Activated T-helper 1 cell treated with anti-CD3 and anti-CD28 coated beads, Interleukin-12 subunit alpha, Interleukin-12 subunit beta, Interleukin-2, Interleukin-4 antibody, amounts not matched to agents 30 ng/mL and 10 ng/mL and 1 ng/mL, durations not matched to agents 14 hours and 24 hours and 36 hours (primary cell): ENCODE results near the gene NPBWR2. TPM values are rescaled to one million over a fixed set of nuclear protein-coding genes. Genes with fewer than 3 reads are reported as not detected.
"Not testable (repeated sequence)": the region's sequence is repeated elsewhere in the genome, so short reads cannot be mapped to it uniquely, and the experiment has no call there.

Experiments
- DNase-seq: peaks from one replicate; pipeline ENCODE4 v3.0.0; 2021; ENCODE audit warnings: low spot score
- H3K27ac Mint-ChIP-seq: one replicate; pipeline ENCODE4 v1.8.0; 2021; ENCODE audit warnings: mild to moderate bottlenecking, mixed read lengths
- H3K27me3 Mint-ChIP-seq: one replicate; pipeline ENCODE4 v1.8.0; 2022; ENCODE audit warnings: mild to moderate bottlenecking, moderate library complexity, mixed read lengths; ENCODE audit not compliant: insufficient read depth
- H3K36me3 Mint-ChIP-seq: one replicate; pipeline ENCODE4 v1.8.0; 2021; ENCODE audit warnings: low read depth, mixed read lengths
- H3K4me1 Mint-ChIP-seq: one replicate; pipeline ENCODE4 v1.8.0; 2021; ENCODE audit warnings: low read depth, mixed read lengths
- H3K4me3 Mint-ChIP-seq: one replicate; pipeline ENCODE4 v1.8.0; 2021; ENCODE audit warnings: mild to moderate bottlenecking, moderate library complexity, mixed read lengths
- H3K9me3 Mint-ChIP-seq: one replicate; pipeline ENCODE4 v1.8.0; 2021; ENCODE audit warnings: mixed read lengths
- intact Hi-C: fragments of 100-400 bp; cut with micrococcal nuclease; formaldehyde crosslinking; loops from one replicate; pipeline ENCODE4 v1.15.1; 2024
- total RNA-seq: library from RNA; stranded (reverse); gene quantifications from 2 replicates; pipeline ENCODE4 v1.2.3, GENCODE V29; 2022

The NPBWR2 gene
- total RNA-seq, 1 donor from 2014 or later: not detected

DNA sequence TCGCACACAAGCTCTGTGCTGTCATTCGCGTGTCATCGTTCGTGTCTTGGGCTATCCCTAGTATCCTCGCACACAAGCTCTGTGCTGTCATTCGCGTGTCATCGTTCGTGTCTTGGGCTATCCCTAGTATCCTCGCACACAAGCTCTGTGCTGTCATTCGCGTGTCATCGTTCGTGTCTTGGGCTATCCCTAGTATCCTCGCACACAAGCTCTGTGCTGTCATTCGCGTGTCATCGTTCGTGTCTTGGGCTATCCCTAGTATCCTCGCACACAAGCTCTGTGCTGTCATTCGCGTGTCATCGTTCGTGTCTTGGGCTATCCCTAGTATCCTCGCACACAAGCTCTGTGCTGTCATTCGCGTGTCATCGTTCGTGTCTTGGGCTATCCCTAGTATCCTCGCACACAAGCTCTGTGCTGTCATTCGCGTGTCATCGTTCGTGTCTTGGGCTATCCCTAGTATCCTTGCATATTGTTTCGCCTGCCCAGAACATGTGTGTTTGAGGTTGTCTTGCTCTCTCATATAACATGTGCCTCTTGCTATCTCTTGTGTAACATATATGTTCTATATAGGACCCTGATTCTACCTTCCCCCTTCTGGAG is 20.0 kb downstream of the NPBWR2 start:
- H3K4me1 Mint-ChIP-seq, H3K4me3 Mint-ChIP-seq, intact Hi-C loops, H3K27ac Mint-ChIP-seq, H3K36me3 Mint-ChIP-seq, H3K9me3 Mint-ChIP-seq, DNase-seq: not testable (repeated sequence)
- H3K27me3 Mint-ChIP-seq: peaks cover 29% of the 10 kb centered on the region

DNA sequence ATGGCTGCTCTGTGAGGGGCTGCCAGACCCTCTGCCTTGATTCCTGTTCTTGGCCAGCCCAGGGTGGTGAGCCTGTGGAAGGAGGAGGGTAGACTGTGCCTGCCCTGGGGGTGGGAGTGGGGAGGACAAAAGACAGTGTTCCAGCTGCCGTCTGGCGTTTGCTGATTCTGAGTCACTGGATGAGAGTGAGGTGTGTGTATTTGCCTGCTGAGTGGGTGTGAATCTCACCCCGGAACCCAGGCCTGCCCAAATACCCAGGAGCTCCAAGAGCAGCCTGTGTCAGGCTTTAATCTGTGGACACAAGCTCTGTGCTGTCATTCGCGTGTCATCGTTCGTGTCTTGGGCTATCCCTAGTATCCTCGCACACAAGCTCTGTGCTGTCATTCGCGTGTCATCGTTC is 20.6 kb downstream of the NPBWR2 start:
- intact Hi-C loops: no loop called here
- H3K27ac Mint-ChIP-seq: no peak overlapping the region
- H3K27me3 Mint-ChIP-seq: peaks cover 29% of the 10 kb centered on the region
- H3K36me3 Mint-ChIP-seq: no peaks in the 10 kb centered on the region
- H3K4me3 Mint-ChIP-seq: no peak overlapping the region
- H3K4me1 Mint-ChIP-seq: peaks cover 12% of the 10 kb centered on the region
- H3K9me3 Mint-ChIP-seq: peaks cover 3% of the 10 kb centered on the region
- no peak for DNase-seq

DNA sequence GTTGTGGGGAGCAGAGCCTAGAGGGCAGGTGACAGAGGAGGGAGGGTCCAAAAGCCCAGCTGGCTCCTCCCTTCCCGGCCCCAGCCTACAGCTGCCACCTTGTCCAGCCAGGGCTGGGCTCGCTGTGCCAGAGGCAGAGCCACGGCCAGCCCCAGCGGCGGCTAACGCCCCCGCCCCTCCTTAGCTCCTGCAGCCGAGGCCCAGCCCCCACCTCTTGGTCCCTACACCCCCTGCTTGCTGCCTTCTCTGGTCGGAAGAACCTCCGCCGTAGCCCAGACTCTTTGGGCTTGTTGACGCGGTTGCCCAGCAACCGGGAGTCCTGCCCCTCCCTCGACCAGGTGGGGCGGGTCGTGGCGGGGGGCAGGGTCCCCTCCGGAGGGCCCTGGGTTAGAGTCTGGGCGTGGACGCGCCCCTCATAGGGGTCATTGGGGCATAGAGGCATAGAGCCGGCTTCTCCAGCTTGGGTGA is 22.6 kb downstream of the NPBWR2 start:
- H3K4me3 Mint-ChIP-seq: peak overlapping the region; percentile 81
- H3K27ac Mint-ChIP-seq: peak overlapping the region; percentile 67
- peaks cover 29% of the 10 kb centered on the region for H3K27me3 Mint-ChIP-seq
- DNase-seq: no peak
- H3K9me3 Mint-ChIP-seq: peaks cover 3% of the 10 kb centered on the region
- H3K36me3 Mint-ChIP-seq: no peaks in the 10 kb centered on the region
- H3K4me1 Mint-ChIP-seq: peaks cover 15% of the 10 kb centered on the region
- intact Hi-C loops: no loop called here

DNA sequence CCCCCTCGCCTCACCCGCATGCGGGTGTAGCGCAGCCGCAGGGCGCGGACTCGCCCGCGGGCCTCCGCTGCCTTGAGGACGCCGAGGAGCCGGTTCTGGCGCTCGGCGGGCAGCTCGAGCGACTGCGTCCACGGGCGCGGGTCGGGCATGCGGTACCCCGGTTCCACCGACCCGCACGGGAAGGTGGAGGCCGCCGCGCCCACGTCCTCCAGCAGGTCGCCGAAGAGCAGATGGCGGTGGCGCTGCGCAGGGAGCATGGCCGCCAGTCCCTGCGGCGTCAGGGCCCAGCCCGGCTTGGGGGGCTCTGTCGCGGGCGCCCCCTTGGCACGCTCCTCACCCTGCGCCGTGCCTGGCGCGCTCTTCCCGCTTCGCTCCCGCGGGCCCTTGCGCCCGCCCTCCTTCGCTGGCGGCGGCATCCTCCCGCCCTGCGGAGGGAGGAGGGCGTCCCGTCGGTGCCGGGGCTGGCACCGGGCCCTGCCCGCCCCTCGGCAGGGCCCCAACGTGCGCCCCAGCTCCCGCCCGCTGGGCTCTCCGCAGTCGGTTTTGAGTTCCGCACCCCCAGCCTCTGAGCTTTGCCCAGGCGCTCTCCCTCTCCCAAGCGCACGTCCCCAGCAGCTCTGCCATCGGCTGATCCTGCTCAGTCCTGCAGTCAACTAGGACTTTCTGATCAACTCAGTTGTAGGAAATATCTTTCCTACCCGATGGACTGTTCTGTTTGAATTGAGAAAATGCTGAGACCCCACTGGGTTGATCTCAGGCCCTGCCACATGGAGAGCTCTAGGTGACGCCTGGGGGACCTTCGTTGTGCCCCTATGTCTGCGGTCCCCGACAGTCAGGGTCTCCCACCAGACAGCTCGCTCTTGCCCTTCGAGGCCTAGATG is 23.3 kb downstream of the NPBWR2 start, which contains the start of gene LKAAEAR1:
Gene LKAAEAR1 (minus strand): TSS at position 595 of the 881 bp plus-strand sequence. CDS start 179 bp downstream, at position 416.
- peaks cover 17% of the 10 kb centered on the region for H3K4me1 Mint-ChIP-seq
- peak within 1 kb of the TSS; percentile 67 for H3K27ac Mint-ChIP-seq
- intact Hi-C loops: loop anchor here (1.0 kb wide), 1 partner anchor 36 kb away; no protein-coding TSS in a partner anchor
- H3K36me3 Mint-ChIP-seq: no peaks in the 10 kb centered on the region
- peaks cover 29% of the 10 kb centered on the region for H3K27me3 Mint-ChIP-seq
- DNase-seq: no peak
- H3K4me3 Mint-ChIP-seq: peak within 1 kb of the TSS; percentile 81
- peaks cover 3% of the 10 kb centered on the region for H3K9me3 Mint-ChIP-seq

DNA sequence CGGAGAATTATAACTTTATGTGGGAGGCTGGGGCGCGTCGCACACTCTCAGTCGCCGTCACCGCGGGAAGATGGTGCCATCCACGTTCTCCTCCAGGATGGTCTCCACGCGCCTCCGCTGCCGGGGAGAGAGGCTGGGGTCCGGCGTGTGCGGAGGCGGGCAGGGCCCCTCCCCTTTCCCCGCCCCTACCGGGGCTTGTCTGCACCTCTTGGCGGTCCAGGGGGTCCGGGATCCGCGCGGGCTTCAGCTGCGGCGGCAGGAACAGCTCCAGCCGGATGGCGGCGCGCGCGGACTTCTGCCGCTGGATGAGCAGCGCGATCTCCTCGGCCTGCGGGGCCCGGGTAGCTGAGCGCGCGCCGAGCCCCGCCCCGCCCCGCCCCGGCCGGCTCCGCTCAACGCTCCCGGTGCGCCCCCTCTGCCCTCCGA is 24.0 kb downstream of the NPBWR2 start:
- Mint-ChIP-seq H3K27me3 (peaks cover 29% of the 10 kb centered on the region), H3K4me3 (peak overlapping the region; percentile 72), H3K36me3 (no peaks in the 10 kb centered on the region), H3K27ac (peak overlapping the region; percentile 55), H3K4me1 (peaks cover 19% of the 10 kb centered on the region), H3K9me3 (peaks cover 3% of the 10 kb centered on the region)
- peak; percentile 67 for DNase-seq
- intact Hi-C loops: loop anchor here (1.0 kb wide), 1 partner anchor 37 kb away; no protein-coding TSS in a partner anchor

DNA sequence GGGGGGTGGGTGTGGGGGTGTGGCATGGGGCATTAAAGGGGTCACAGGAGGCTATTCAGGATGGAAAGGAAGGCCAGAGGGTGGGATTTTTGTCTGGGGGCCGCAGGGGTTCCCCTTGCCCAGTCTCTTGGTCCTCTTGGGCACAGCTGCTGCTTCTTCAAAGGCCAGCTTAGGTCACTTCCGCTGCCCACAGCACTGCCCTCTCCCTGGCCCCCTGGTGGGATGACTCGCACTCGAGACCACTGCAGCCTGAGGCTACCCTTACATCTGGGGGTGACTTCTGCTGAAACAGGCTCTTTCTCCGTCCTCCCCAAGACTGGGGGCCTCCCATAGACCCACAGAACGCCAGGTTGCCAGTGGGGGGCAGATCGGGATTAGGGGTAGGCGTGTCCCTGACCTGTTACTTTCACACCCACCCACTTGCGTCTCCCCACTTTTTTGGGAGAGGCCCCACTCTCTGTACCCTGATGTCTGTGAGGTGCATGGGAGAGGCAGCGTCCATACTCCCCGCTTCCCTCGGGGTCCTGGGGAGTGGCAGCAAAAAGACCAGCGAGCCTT is 24.5 kb downstream of the NPBWR2 start:
- H3K27ac Mint-ChIP-seq: peak overlapping the region; percentile 55

DNA sequence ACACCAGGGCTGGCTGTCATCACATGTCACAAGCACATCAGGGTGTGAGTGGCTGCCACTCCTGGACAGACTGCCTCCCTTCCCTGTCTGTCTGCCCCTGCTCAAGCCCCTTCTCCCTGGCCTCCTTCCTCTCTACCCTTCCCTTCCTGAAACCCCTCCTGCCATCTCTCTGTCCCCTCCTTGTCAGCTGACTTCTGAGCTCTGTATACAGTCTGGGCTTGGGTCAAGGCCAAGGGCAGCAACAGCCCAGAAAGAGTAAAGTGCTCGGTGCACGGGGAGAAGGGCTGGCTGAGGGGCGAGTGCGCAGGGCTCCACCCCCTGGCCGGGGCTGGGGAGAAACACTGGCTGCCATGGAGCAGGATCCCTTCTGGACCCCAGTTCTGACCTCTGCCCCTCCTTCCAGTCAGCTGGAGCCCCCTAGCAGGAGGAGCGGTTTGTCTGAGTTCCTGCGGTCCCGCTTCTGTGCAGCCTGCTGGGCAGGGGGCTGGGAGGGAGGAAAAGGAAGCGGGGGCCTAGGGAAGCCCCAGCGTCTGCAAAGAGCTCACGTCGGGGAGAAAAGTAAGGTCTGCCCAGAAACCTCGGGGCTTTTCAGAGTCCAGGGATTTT is 25.1 kb downstream of the NPBWR2 start:
- peaks cover 24% of the 10 kb centered on the region for H3K27me3 Mint-ChIP-seq
- peaks cover 2% of the 10 kb centered on the region for H3K36me3 Mint-ChIP-seq
- H3K9me3 Mint-ChIP-seq: no peaks in the 10 kb centered on the region
- H3K4me1 Mint-ChIP-seq: peaks cover 24% of the 10 kb centered on the region
- intact Hi-C loops: no loop called here
- peak overlapping the region; percentile 65 for H3K4me3 Mint-ChIP-seq
- H3K27ac Mint-ChIP-seq: peak overlapping the region; percentile 44
- no peak for DNase-seq

More for the DNA sequence above, 24.5 kb downstream of the NPBWR2 start:
- DNase-seq: no peak
- H3K4me3 Mint-ChIP-seq: peak overlapping the region; percentile 72
- intact Hi-C loops: loop anchor here (1.0 kb wide), 1 partner anchor 37 kb away; no protein-coding TSS in a partner anchor
- H3K4me1 Mint-ChIP-seq: peaks cover 21% of the 10 kb centered on the region
- H3K36me3 Mint-ChIP-seq: peaks cover 1% of the 10 kb centered on the region
- peaks cover 24% of the 10 kb centered on the region for H3K27me3 Mint-ChIP-seq
- H3K9me3 Mint-ChIP-seq: peaks cover 3% of the 10 kb centered on the region

DNA sequence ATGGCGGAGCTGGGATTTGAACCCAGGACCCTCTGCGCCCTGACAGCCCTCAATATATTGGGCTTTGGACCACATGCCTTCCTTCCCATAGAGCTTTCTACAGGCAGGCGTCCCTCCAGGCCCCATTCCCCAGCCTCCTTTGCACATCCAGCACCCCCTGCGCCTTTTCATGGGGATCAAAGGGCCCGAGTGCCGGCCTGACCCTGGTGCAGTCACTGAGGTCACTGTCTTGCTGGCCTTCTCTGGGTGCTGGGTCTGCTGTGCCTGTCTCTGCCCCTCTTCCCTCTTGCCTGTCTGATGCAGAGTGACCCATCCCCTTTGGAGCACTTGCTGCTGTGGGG is 25.8 kb downstream of the NPBWR2 start:
- Mint-ChIP-seq H3K4me1 (peaks cover 24% of the 10 kb centered on the region), H3K27me3 (peaks cover 24% of the 10 kb centered on the region), H3K9me3 (no peaks in the 10 kb centered on the region), H3K27ac (peak overlapping the region; percentile 72), H3K4me3 (peak overlapping the region; percentile 65), H3K36me3 (peaks cover 2% of the 10 kb centered on the region)
- DNase-seq: no peak
- intact Hi-C loops: no loop called here

DNA sequence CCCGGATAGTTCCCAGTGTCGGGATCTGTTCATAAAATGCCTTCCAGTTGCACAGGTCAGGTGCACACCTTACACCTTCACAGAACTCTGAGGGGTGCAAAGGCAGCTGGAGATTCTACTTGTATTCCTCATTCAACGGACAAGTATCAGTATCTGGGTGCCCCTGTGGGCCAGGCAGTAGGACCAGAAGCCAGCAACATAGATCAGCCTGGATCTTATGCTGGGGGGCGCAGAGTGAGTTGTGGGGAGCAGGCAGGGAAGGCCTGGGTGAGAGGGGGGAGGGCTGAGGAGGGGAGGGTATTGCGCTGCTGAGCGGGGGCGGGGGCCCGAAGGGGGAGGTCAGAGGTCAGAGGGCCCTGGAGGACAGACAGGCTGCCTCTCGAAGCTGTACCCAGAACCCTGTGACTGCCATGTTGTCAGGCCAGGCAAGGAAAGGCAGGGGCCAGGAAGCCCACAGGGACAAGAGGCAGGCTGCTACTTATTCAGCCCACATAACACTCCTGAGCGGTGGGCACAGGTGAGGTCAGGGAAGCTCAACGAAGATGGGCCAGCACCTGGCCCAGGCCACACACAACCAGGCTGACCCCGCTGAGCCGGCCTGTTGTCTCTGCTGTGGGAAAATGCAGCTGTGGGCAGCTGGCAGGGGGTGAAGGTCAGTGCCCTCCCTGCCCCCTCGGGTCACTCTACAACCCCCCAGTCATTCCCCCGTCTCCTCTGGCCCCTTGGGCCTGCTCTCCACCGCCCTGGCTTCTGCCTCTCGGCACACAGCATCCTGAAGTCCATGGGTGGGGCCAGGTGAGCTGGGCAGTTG is 26.3 kb downstream of the NPBWR2 start:
- DNase-seq: no peak
- peaks cover 21% of the 10 kb centered on the region for H3K27me3 Mint-ChIP-seq
- no peaks in the 10 kb centered on the region for H3K9me3 Mint-ChIP-seq
- H3K36me3 Mint-ChIP-seq: peaks cover 3% of the 10 kb centered on the region
- peak overlapping the region; percentile 72 for H3K4me3 Mint-ChIP-seq
- H3K27ac Mint-ChIP-seq: peak overlapping the region; percentile 48
- intact Hi-C loops: no loop called here
- peaks cover 24% of the 10 kb centered on the region for H3K4me1 Mint-ChIP-seq

DNA sequence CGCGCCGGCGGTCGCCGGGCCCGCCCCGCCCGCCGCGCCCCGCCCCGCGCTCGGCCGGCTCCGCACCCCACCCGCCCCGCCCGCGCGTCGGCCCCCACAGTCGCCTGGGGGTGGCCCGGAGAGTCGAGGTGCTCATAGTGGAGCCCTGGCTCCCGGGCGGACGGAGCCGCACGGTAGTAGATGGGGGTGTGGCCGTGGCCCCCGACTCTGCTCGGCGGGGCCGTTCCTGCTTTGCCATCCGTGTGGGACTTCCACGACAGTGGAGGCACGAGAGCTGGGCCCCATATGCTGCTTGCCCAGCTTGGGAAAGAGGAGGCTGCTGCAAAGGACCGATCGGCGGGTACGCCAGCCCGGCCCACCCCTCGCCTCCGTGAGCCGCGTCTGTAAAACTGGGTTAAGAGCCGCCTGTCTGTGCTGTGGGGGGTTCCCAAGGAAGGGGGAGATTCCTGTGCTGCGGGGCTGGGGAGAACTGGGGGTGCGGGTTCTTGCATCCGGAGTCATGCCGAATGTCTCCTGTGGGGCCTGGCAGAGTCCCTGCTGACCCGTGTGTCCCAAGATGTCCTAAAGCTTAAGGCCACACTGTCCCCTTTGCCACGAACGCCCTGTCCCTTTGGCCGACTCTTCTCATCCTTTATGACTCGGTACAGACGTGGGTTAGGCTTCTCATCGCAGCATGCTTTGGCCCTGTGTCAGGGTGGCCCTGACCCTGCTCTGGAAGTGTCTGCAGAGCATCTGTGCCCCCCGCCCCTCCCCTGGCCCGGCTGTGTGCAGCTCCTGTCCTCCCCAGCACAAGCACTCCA is 27.2 kb downstream of the NPBWR2 start, which contains the start of gene OPRL1:
Gene OPRL1 (plus strand): TSS at position 70 of the 800 bp plus-strand sequence. CDS start 12,639 bp downstream, outside the sequence.
- peaks cover 13% of the 10 kb centered on the region for H3K27me3 Mint-ChIP-seq
- peaks cover 24% of the 10 kb centered on the region for H3K4me1 Mint-ChIP-seq
- H3K4me3 Mint-ChIP-seq: peak within 1 kb of the TSS; percentile 93
- H3K36me3 Mint-ChIP-seq: peaks cover 7% of the 10 kb centered on the region
- no peaks in the 10 kb centered on the region for H3K9me3 Mint-ChIP-seq
- intact Hi-C loops: no loop called here
- DNase-seq: no peak
- H3K27ac Mint-ChIP-seq: peak within 1 kb of the TSS; percentile 83

DNA sequence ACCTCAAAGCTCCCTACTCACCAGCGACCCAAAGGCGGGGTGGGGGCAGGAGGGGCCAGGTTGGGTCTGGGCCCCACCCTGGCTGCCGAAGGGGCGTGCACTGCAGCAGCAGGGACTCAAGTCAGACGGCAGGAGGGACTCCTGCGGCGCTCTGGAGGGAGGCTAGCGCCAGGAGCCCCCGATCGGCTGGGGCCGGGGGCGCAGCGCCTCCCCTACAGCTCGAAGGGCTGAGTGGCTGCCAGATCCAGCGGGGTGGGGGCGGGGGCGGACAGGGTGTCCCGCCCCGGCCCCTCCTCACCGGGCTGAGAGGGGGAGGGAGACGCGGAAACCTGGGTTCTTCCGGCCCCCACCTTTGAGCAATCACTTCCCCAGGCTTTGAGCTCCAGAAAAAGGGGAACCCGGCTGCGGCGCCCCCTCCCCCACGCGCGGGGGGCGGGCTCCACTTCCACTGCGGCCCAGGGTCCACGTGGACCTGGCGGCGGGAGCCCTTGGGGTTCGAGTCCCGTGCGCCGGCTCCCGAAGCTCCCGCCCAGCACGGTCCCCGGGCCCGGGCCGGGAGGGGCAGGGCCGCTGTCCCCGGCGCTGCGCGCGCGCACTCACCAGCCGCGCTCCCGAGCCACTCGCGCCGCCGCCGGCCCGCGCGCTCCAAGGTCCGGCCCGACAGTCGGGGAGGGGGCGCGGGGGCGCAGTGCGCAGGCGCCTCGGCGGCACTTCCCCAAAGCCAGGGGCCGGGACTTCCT is 27.9 kb downstream of the NPBWR2 start, which contains the start of gene RGS19:
Gene RGS19 (minus strand): TSS at position 246 of the 740 bp plus-strand sequence. CDS start 2,632 bp downstream, outside the sequence.
- intact Hi-C loops: loop anchor here (1.0 to 5.0 kb wide), 7 partner anchors 16 to 862 kb away; partner anchors contain the start of genes C20orf204, DNAJC5, PCMTD2 and RTEL1
- H3K36me3 Mint-ChIP-seq: peaks cover 8% of the 10 kb centered on the region
- peak within 1 kb of the TSS; percentile 83 for H3K27ac Mint-ChIP-seq
- peak; percentile 75 for DNase-seq
- peaks cover 8% of the 10 kb centered on the region for H3K27me3 Mint-ChIP-seq
- H3K4me1 Mint-ChIP-seq: peaks cover 24% of the 10 kb centered on the region
- no peaks in the 10 kb centered on the region for H3K9me3 Mint-ChIP-seq
- peak within 1 kb of the TSS; percentile 93 for H3K4me3 Mint-ChIP-seq
